Femur (tissue), 1 donor: ENCODE measurements around the gene BAZ2B.

Experiments
- DNase-seq: peaks from one replicate; pipeline ENCODE4 v3.0.0-alpha.2; 2017

The BAZ2B gene

GRCh38 chr2:159615367-159616285 is 722 bp downstream of the BAZ2B start:
- peak; percentile 95 for DNase-seq

GRCh38 chr2:159614534-159615366 is 1.6 kb downstream of the BAZ2B start:
- DNase-seq, result no peak

- DNase-seq, result no peak
These were observed 2.6 kb downstream of the BAZ2B start for GRCh38 chr2:159613651-159614285.

GRCh38 chr2:159613091-159613490 is 3.3 kb downstream of the BAZ2B start:
- DNase-seq, result no peak

- no peak for DNase-seq
These were observed 4.0 kb downstream of the BAZ2B start for GRCh38 chr2:159612255-159612901.

- no peak for DNase-seq
These were observed 6.4 kb downstream of the BAZ2B start for GRCh38 chr2:159609811-159610549.

- DNase-seq, result no peak
These were observed 7.5 kb downstream of the BAZ2B start for GRCh38 chr2:159608723-159609308.

- no peak for DNase-seq
These were observed 8.2 kb downstream of the BAZ2B start for GRCh38 chr2:159608108-159608507.

- DNase-seq, result no peak
These were observed 10.1 kb downstream of the BAZ2B start for GRCh38 chr2:159606287-159606686.

GRCh38 chr2:159605441-159606178 is 10.7 kb downstream of the BAZ2B start:
- no peak for DNase-seq

GRCh38 chr2:159604159-159604558 is 12.2 kb downstream of the BAZ2B start:
- DNase-seq, result no peak

GRCh38 chr2:159600752-159601151 is 15.6 kb downstream of the BAZ2B start:
- DNase-seq, result no peak

GRCh38 chr2:159595410-159596046 is 20.8 kb downstream of the BAZ2B start:
- no peak for DNase-seq

- DNase-seq, result no peak
These were observed 23.9 kb downstream of the BAZ2B start for GRCh38 chr2:159592441-159592840.

- DNase-seq, result no peak
These were observed 25.1 kb downstream of the BAZ2B start for GRCh38 chr2:159591221-159591620.

GRCh38 chr2:159589286-159589685 is 27.1 kb downstream of the BAZ2B start:
- no peak for DNase-seq

GRCh38 chr2:159586034-159586433 is 30.3 kb downstream of the BAZ2B start:
- DNase-seq, result no peak

- DNase-seq, result no peak
These were observed 30.7 kb downstream of the BAZ2B start for GRCh38 chr2:159585622-159586021.

GRCh38 chr2:159584796-159585195 is 31.6 kb downstream of the BAZ2B start:
- no peak for DNase-seq

GRCh38 chr2:159573846-159574606 is 42.3 kb downstream of the BAZ2B start:
- DNase-seq, result no peak
